Thyroid gland (tissue), 4 donors: ENCODE results near the gene CYP2A6.
"Not testable (repeated sequence)": the region's sequence is repeated elsewhere in the genome, so short reads cannot be mapped to it uniquely, and the experiment has no call there.

Experiments
- CTCF ChIP-seq, 6 experiments: fragments of 200-600 bp in 3 of 6; fragments of 450-650 bp in 3 of 6; sonication (generic) in 3 of 6; IDR thresholded peaks; one replicate each; pipeline ENCODE4 v1.5.1; 2016 to 2019; ENCODE audit warnings: antibody characterized with exemption in 6 of 6, mild to moderate bottlenecking in 2 of 6, inconsistent platforms in 1 of 6, moderate library complexity in 1 of 6
- POLR2A ChIP-seq, 2 donors: fragments of 450-650 bp; IDR thresholded peaks; one replicate each; pipeline ENCODE4 v1.6.1; 2017; ENCODE audit warnings: antibody characterized with exemption in 2 of 2, mild to moderate bottlenecking in 2 of 2, moderate library complexity in 1 of 2

- not testable (repeated sequence) for TF ChIP-seq CTCF, POLR2A (IDR thresholded peaks at IDR 0.05)
Measured at GRCh38 chr19:40899964-40900363, 49.7 kb upstream of the CYP2A6 start.
